Keratinocyte (primary cell): ENCODE measurements around the gene EPAS1. TPM values are rescaled to one million over a fixed set of nuclear protein-coding genes. Genes with fewer than 3 reads are reported as not detected.

ENCODE experiments used
- DNase-seq: peaks from one replicate; pipeline ENCODE4 v3.0.0-alpha.2; 2011; ENCODE audit warnings: low read depth, missing footprints, low spot score
- FAIRE-seq: peaks from 2 replicates; lab custom pipeline; 2011; peaks lifted over from hg19 to GRCh38; lab: Jason Lieb, UNC
- H2AFZ ChIP-seq: 2 replicates; pipeline ENCODE4 v1.6.0; 2012; ENCODE audit warnings: low read length, control low read depth, inconsistent platforms; ENCODE audit not compliant: control insufficient read depth
- H3K27ac ChIP-seq: 2 replicates; pipeline ENCODE4 v1.5.1; 2011; ENCODE audit warnings: low read length; ENCODE audit not compliant: control insufficient read depth, insufficient read depth
- H3K27me3 ChIP-seq: 3 replicates; pipeline ENCODE4 v1.6.0; 2011; ENCODE audit warnings: low read length; ENCODE audit not compliant: control insufficient read depth, insufficient read depth; ENCODE audit errors: extremely low read depth
- H3K36me3 ChIP-seq, 2 experiments: 2 replicates in 1 of 2; 3 replicates in 1 of 2; pipeline ENCODE4 v1.5.1; 2011; ENCODE audit warnings: low read length in 2 of 2, mild to moderate bottlenecking in 1 of 2; ENCODE audit not compliant: control insufficient read depth in 2 of 2, insufficient read depth in 2 of 2; ENCODE audit errors: extremely low read depth in 1 of 2
- H3K4me1 ChIP-seq: 3 replicates; pipeline ENCODE4 v1.5.1; 2011; ENCODE audit warnings: low read length; ENCODE audit not compliant: control insufficient read depth, insufficient read depth; ENCODE audit errors: extremely low read depth
- H3K4me2 ChIP-seq: 3 replicates; pipeline ENCODE4 v1.6.0; 2011; ENCODE audit warnings: low read depth, low read length; ENCODE audit not compliant: control insufficient read depth, insufficient read depth; ENCODE audit errors: extremely low read depth
- H3K4me3 ChIP-seq, 3 experiments: fragments of 200-600 bp in 1 of 3; sonication (generic) in 1 of 3; 2 replicates in 2 of 3; 3 replicates in 1 of 3; pipeline ENCODE4 v1.5.1; 2011 to 2016; ENCODE audit warnings: low read length in 3 of 3, mild to moderate bottlenecking in 3 of 3, control low read depth in 2 of 3, inconsistent platforms in 1 of 3, low read depth in 1 of 3, mixed read lengths in 1 of 3, mixed run types in 1 of 3, moderate library complexity in 1 of 3; ENCODE audit not compliant: control insufficient read depth in 2 of 3, insufficient read depth in 2 of 3; ENCODE audit errors: extremely low read depth in 1 of 3
- H3K79me2 ChIP-seq: 2 replicates; pipeline ENCODE4 v1.6.0; 2012; ENCODE audit warnings: low read length; ENCODE audit not compliant: control insufficient read depth, insufficient read depth
- H3K9ac ChIP-seq: 3 replicates; pipeline ENCODE4 v1.6.0; 2011; ENCODE audit warnings: low read length; ENCODE audit not compliant: control insufficient read depth, insufficient read depth; ENCODE audit errors: extremely low read depth
- H3K9me1 ChIP-seq: 3 replicates; pipeline ENCODE4 v1.6.0; 2011; ENCODE audit warnings: low read length; ENCODE audit not compliant: control insufficient read depth, insufficient read depth; ENCODE audit errors: extremely low read depth
- H3K9me3 ChIP-seq: 2 replicates; pipeline ENCODE4 v1.5.1; 2012; ENCODE audit warnings: low read depth, low read length; ENCODE audit not compliant: control insufficient read depth
- H4K20me1 ChIP-seq: 3 replicates; pipeline ENCODE4 v1.6.0; 2011; ENCODE audit warnings: low read length; ENCODE audit not compliant: control insufficient read depth, insufficient read depth; ENCODE audit errors: extremely low read depth
- CTCF ChIP-seq, 3 experiments: IDR thresholded peaks in 1 of 3; conservative IDR thresholded peaks in 1 of 3; optimal IDR thresholded peaks in 1 of 3; 2 replicates in 2 of 3; 3 replicates in 1 of 3; pipeline versions ENCODE3 to v1.5.1; 2011; ENCODE audit warnings: low read length in 3 of 3, mild to moderate bottlenecking in 3 of 3, moderate library complexity in 2 of 3, control low read depth in 1 of 3, inconsistent platforms in 1 of 3; ENCODE audit not compliant: insufficient read depth in 2 of 3; ENCODE audit errors: extremely low read depth in 1 of 3
- EZH2 ChIP-seq: IDR thresholded peaks from one replicate; pipeline ENCODE4 v1.6.1; 2012; ENCODE audit warnings: inconsistent platforms, mild to moderate bottlenecking, low read length, moderate library complexity
- dilution Hi-C: fragments of 300-500 bp; cut with MboI; formaldehyde crosslinking; loops from one replicate; pipeline ENCODE4 v1.7.0; 2020; ENCODE audit warnings: low sequenced_read_pairs; ENCODE audit not compliant: extremely low pct_ligation_motif_present
- polyA plus RNA-seq, 5 experiments: library from polyadenylated mRNA; depleted of rRNA in 3 of 5; stranded (reverse) in 3 of 5; stranded (forward) in 1 of 5; unstranded in 1 of 5; fragments of >200 nt; gene quantifications; 1 replicate in 1 of 5; 2 replicates in 3 of 5; 3 replicates in 1 of 5; pipeline versions ENCODE4 v1.2.1 to v1.2.3, GENCODE V29; 2011 to 2012; ENCODE audit warnings: missing spikeins in 2 of 5, low read depth in 1 of 5, low replicate concordance in 1 of 5

EPAS1 gene
- polyA plus RNA-seq, 1 donor (not counting 4 experiments of a cell fraction or from before 2014, with no cell fraction given) = 96.7 TPM

GRCh38 chr2:46339676-46340459 lies 42.7 kb downstream of the EPAS1 start:
- H2AFZ ChIP-seq = no peak overlapping the region
- no peaks in the 10 kb centered on the region for H4K20me1 ChIP-seq
- no peak overlapping the region for H3K27ac ChIP-seq
- H3K4me3 ChIP-seq = no peak overlapping the region
- no peaks in the 10 kb centered on the region for H3K27me3 ChIP-seq
- H3K9me3 ChIP-seq = no peaks in the 10 kb centered on the region
- H3K4me2 ChIP-seq = no peak overlapping the region
- no peak overlapping the region for H3K9ac ChIP-seq
- FAIRE-seq (no peak), DNase-seq (no peak)
- H3K36me3 ChIP-seq = peaks cover 0 to 2% of the 10 kb centered on the region in 2 experiments
- dilution Hi-C loops = no loop called here
- H3K4me1 ChIP-seq = peaks cover 36% of the 10 kb centered on the region
- peaks cover 83% of the 10 kb centered on the region for H3K79me2 ChIP-seq
- H3K9me1 ChIP-seq = no peaks in the 10 kb centered on the region
- TF ChIP-seq EZH2 (no peak), CTCF (optimal IDR thresholded peaks at IDR 0.05 in 1 of 3, IDR thresholded peaks at IDR 0.05 in 1 of 3, conservative IDR thresholded peaks at IDR 0.05 in 1 of 3; ENCODE audit: extremely low read depth in 1 of 3, insufficient read depth in 2 of 3, low read length in 3 of 3) (no peak)

DNA sequence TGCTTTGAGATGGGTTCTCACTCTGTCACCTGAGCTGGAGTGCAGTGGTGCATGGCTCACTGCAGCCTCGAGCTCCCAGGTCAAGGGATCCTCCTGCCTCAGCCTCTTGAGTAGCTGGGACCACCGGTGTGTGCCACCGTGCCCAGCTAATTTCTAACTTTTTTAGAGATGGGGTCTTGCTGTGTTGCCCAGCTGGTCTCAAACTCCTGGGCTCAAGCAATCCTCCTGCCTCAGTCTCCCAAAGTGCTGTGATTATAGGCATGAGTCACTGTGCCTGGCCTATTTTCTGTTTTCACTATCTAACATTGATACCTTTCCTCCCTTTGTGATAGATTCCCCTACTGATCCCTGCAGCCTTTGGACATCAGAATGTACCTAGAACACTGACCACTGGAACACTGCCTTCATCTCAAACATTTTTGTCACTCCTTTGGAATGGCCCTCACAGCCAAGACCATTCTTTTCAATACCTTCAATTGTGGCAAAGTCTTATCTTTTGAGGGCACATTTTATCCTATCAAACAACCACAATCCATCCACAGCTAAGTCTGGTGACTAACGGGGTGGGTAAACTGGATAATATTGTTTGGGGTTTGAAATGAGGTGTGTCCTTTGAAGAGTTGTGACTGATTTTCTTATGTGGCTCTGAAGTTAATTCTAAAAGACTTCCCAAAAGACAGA lies 43.7 kb downstream of the EPAS1 start:
- Histone ChIP-seq H2AFZ (no peak overlapping the region), H3K9me1 (no peaks in the 10 kb centered on the region), H3K79me2 (peaks cover 78% of the 10 kb centered on the region), H3K36me3 (peaks cover 0 to 2% of the 10 kb centered on the region in 2 experiments), H3K4me2 (no peak overlapping the region), H3K4me3 (no peak overlapping the region), H3K9ac (no peak overlapping the region), H3K9me3 (no peaks in the 10 kb centered on the region), H3K27ac (no peak overlapping the region), H3K4me1 (peaks cover 26% of the 10 kb centered on the region), H4K20me1 (no peaks in the 10 kb centered on the region), H3K27me3 (no peaks in the 10 kb centered on the region)
- no peak for FAIRE-seq
- dilution Hi-C loops = no loop called here
- no peak for DNase-seq
- TF ChIP-seq CTCF (optimal IDR thresholded peaks at IDR 0.05 in 1 of 3, IDR thresholded peaks at IDR 0.05 in 1 of 3, conservative IDR thresholded peaks at IDR 0.05 in 1 of 3; ENCODE audit: extremely low read depth in 1 of 3, insufficient read depth in 2 of 3, low read length in 3 of 3) (no peak), EZH2 (no peak)
